Astrocyte (in vitro differentiated cells and primary cell): Measurements from ENCODE around the gene DPYSL3.

Experiments
- CTCF ChIP-seq: IDR thresholded peaks from 2 replicates; pipeline ENCODE4 v1.5.1; 2011; ENCODE audit warnings: low read depth, mild to moderate bottlenecking, inconsistent platforms, low read length, moderate library complexity; ENCODE audit not compliant: insufficient read depth
- EZH2 ChIP-seq: IDR thresholded peaks from 2 replicates; pipeline ENCODE4 v1.6.1; 2012; ENCODE audit warnings: mild to moderate bottlenecking, low read length, inconsistent platforms; ENCODE audit not compliant: insufficient read depth

- TF ChIP-seq CTCF, result no peak
- TF ChIP-seq EZH2, result no peak
Measured at GRCh38 chr5:147454996-147455677, 54.7 kb downstream of the DPYSL3 start.
